H1 (cell line): ENCODE results near the gene GALNT13. TPM values are rescaled to one million over a fixed set of nuclear protein-coding genes. Genes with fewer than 3 reads are reported as not detected.

Source experiments
- CTCF ChIA-PET: fragments of 300-600 bp; sonication (Branson Sonifier 250); formaldehyde crosslinking; loops from one replicate; lab custom pipeline; 2021; ENCODE audit not compliant: partially characterized antibody; lab: Charles Lee
- POLR2A ChIA-PET: fragments of 300-600 bp; sonication (Branson Sonifier 250); formaldehyde crosslinking; loops from one replicate; lab custom pipeline; 2021; ENCODE audit warnings: inconsistent platforms; ENCODE audit not compliant: partially characterized antibody; lab: Charles Lee
- DNase-seq, 2 experiments: peaks; one replicate each; pipeline versions ENCODE4 v3.0.0 to v3.0.0-alpha.2; 2010 to 2022; ENCODE audit warnings: low spot score in 2 of 2, low read depth in 1 of 2, mixed read lengths in 1 of 2
- FAIRE-seq: peaks from 2 replicates; lab custom pipeline; 2011; peaks lifted over from hg19 to GRCh38; lab: Jason Lieb, UNC
- H2AFZ ChIP-seq: 2 replicates; pipeline ENCODE4 v1.8.1; 2012; ENCODE audit warnings: low read length, inconsistent platforms
- H2AK5ac ChIP-seq: 2 replicates; pipeline ENCODE4 v1.6.1; 2013; ENCODE audit warnings: low read depth, low read length
- H2BK120ac ChIP-seq: replicated peaks from 2 replicates; pipeline ENCODE3; 2013; ENCODE audit warnings: low read depth, low read length, inconsistent platforms
- H2BK12ac ChIP-seq: 2 replicates; pipeline ENCODE4 v1.6.1; 2013; ENCODE audit warnings: low read depth, low read length
- H2BK15ac ChIP-seq: 2 replicates; pipeline ENCODE4 v1.6.1; 2013; ENCODE audit warnings: low read length
- H2BK20ac ChIP-seq: 2 replicates; pipeline ENCODE4 v1.6.1; 2013; ENCODE audit warnings: low read length
- H2BK5ac ChIP-seq: 2 replicates; pipeline ENCODE4 v1.6.1; 2013; ENCODE audit warnings: low read depth, low read length
- H3K14ac ChIP-seq: 2 replicates; pipeline ENCODE4 v1.6.1; 2013; ENCODE audit warnings: inconsistent platforms; ENCODE audit not compliant: insufficient read length
- H3K18ac ChIP-seq: 2 replicates; pipeline ENCODE4 v1.6.1; 2013; ENCODE audit warnings: low read length; ENCODE audit errors: extremely low read depth
- H3K23ac ChIP-seq: 2 replicates; pipeline ENCODE4 v1.6.1; 2013; ENCODE audit warnings: inconsistent platforms; ENCODE audit not compliant: insufficient read length
- H3K23me2 ChIP-seq: 2 replicates; pipeline ENCODE4 v1.6.1; 2013; ENCODE audit warnings: low read depth, low read length
- H3K27ac ChIP-seq: 2 replicates; pipeline ENCODE4 v1.6.1; 2011; ENCODE audit warnings: low read depth, low read length, inconsistent platforms
- H3K27me3 ChIP-seq, 4 experiments: replicated peaks in 1 of 4; 1 replicate in 1 of 4; 2 replicates in 3 of 4; pipeline versions ENCODE4 v1.6.1 to v1.8.1; 2011 to 2013; ENCODE audit warnings: low read length in 3 of 4, mild to moderate bottlenecking in 3 of 4, inconsistent platforms in 2 of 4, mixed read lengths in 2 of 4, moderate library complexity in 1 of 4; ENCODE audit not compliant: control insufficient read depth in 3 of 4, insufficient read depth in 3 of 4; ENCODE audit errors: extremely low read depth in 1 of 4
- H3K36me3 ChIP-seq, 4 experiments: 2 replicates each; pipeline versions ENCODE4 v1.6.1 to v1.8.1; 2011 to 2013; ENCODE audit warnings: mild to moderate bottlenecking in 4 of 4, low read length in 3 of 4, moderate library complexity in 2 of 4, control low read depth in 1 of 4, inconsistent platforms in 1 of 4; ENCODE audit not compliant: insufficient read depth in 4 of 4, control insufficient read depth in 2 of 4
- H3K4ac ChIP-seq: replicated peaks from 2 replicates; pipeline ENCODE3; 2013; ENCODE audit warnings: low read length, low read depth, mixed read lengths, inconsistent platforms; ENCODE audit not compliant: insufficient read length
- H3K4me1 ChIP-seq, 4 experiments: replicated peaks in 1 of 4; 1 replicate in 1 of 4; 2 replicates in 3 of 4; pipeline versions ENCODE4 v1.6.1 to v1.8.1; 2011 to 2013; ENCODE audit warnings: low read length in 3 of 4, inconsistent platforms in 2 of 4, mixed read lengths in 1 of 4; ENCODE audit not compliant: insufficient read depth in 4 of 4, control insufficient read depth in 3 of 4
- H3K4me2 ChIP-seq, 2 experiments: 2 replicates each; pipeline versions ENCODE4 v1.6.1 to v1.8.1; 2011 to 2013; ENCODE audit warnings: low read depth in 2 of 2, low read length in 2 of 2, control low read depth in 1 of 2, inconsistent platforms in 1 of 2, mild to moderate bottlenecking in 1 of 2; ENCODE audit not compliant: insufficient read depth in 1 of 2
- H3K4me3 ChIP-seq, 4 experiments: fragments of 200-600, 300-600 bp in 1 of 4; sonication (generic), shearing (Covaris generic), sonication (Bioruptor Twin) in 1 of 4; 2 replicates each; pipeline versions ENCODE4 v1.5.1 to v1.8.1; 2011 to 2016; ENCODE audit warnings: low read length in 4 of 4, low read depth in 3 of 4, control low read depth in 2 of 4, inconsistent platforms in 2 of 4, mild to moderate bottlenecking in 2 of 4, mixed read lengths in 1 of 4, moderate library complexity in 1 of 4; ENCODE audit not compliant: insufficient read depth in 2 of 4; ENCODE audit errors: extremely low read depth in 1 of 4
- H3K56ac ChIP-seq: replicated peaks from 2 replicates; pipeline ENCODE3; 2013; ENCODE audit warnings: low read depth, mild to moderate bottlenecking, mixed read lengths, low read length, inconsistent platforms; ENCODE audit not compliant: insufficient read length
- H3K79me1 ChIP-seq: 2 replicates; pipeline ENCODE4 v1.6.1; 2013; ENCODE audit warnings: low read depth, low read length, control low read depth
- H3K79me2 ChIP-seq, 2 experiments: 2 replicates each; pipeline versions ENCODE4 v1.6.1 to v1.8.1; 2012 to 2013; ENCODE audit warnings: low read length in 2 of 2, mild to moderate bottlenecking in 2 of 2, inconsistent platforms in 1 of 2; ENCODE audit not compliant: insufficient read depth in 2 of 2, control insufficient read depth in 1 of 2
- H3K9ac ChIP-seq, 4 experiments: replicated peaks in 1 of 4; 1 replicate in 1 of 4; 2 replicates in 3 of 4; pipeline versions ENCODE4 v1.6.1 to v1.8.1; 2011 to 2013; ENCODE audit warnings: low read depth in 3 of 4, low read length in 3 of 4, control low read depth in 2 of 4, mild to moderate bottlenecking in 2 of 4, moderate library complexity in 2 of 4, inconsistent platforms in 1 of 4; ENCODE audit errors: extremely low read depth in 1 of 4
- H3K9me3 ChIP-seq, 2 experiments: 2 replicates each; pipeline versions ENCODE4 v1.6.1 to v1.8.1; 2012 to 2013; ENCODE audit warnings: mild to moderate bottlenecking in 2 of 2, moderate library complexity in 2 of 2, control low read depth in 1 of 2, inconsistent platforms in 1 of 2, low read depth in 1 of 2, low read length in 1 of 2, mixed read lengths in 1 of 2; ENCODE audit not compliant: insufficient read depth in 2 of 2
- H4K20me1 ChIP-seq, 2 experiments: replicated peaks in 1 of 2; 2 replicates each; pipeline versions ENCODE3 to v1.8.1; 2011 to 2013; ENCODE audit warnings: inconsistent platforms in 2 of 2, low read length in 2 of 2, mild to moderate bottlenecking in 1 of 2; ENCODE audit not compliant: insufficient read depth in 2 of 2, control insufficient read depth in 1 of 2
- H4K5ac ChIP-seq: 2 replicates; pipeline ENCODE4 v1.6.1; 2013; ENCODE audit warnings: low read length, low read depth, mixed read lengths, inconsistent platforms; ENCODE audit not compliant: insufficient read length
- H4K8ac ChIP-seq: 2 replicates; pipeline ENCODE4 v1.8.0; 2013; ENCODE audit warnings: mild to moderate bottlenecking, moderate library complexity, low read length, inconsistent platforms; ENCODE audit not compliant: insufficient read depth; ENCODE audit errors: extremely low read depth
- H4K91ac ChIP-seq: replicated peaks from 2 replicates; pipeline ENCODE3; 2013; ENCODE audit warnings: low read length, mixed read lengths, inconsistent platforms; ENCODE audit not compliant: insufficient read length
- BCL11A ChIP-seq, 2 experiments: IDR thresholded peaks; one replicate each; pipeline ENCODE4 v1.6.1; 2011; ENCODE audit warnings: low read depth in 2 of 2, low read length in 2 of 2, mild to moderate bottlenecking in 2 of 2
- BRCA1 ChIP-seq: IDR thresholded peaks from 2 replicates; pipeline ENCODE4 v1.6.1; 2012; ENCODE audit warnings: low read depth, low read length, improper control_type of control experiment
- GABPA ChIP-seq: IDR thresholded peaks from 2 replicates; pipeline ENCODE4 v1.6.1; 2011; ENCODE audit warnings: mild to moderate bottlenecking, low read length, moderate library complexity, borderline replicate concordance; ENCODE audit not compliant: insufficient read depth
- GTF2F1 ChIP-seq: IDR thresholded peaks from 2 replicates; pipeline ENCODE4 v1.6.1; 2012; ENCODE audit warnings: low read depth, low read length, improper control_type of control experiment, borderline replicate concordance
- HDAC2 ChIP-seq, 2 experiments: fragments of 300-600 bp in 1 of 2; sonication (generic) in 1 of 2; IDR thresholded peaks; 2 replicates each; pipeline ENCODE4 v1.6.1; 2011 to 2012; ENCODE audit warnings: low read depth in 2 of 2, low read length in 2 of 2, mild to moderate bottlenecking in 2 of 2, moderate library complexity in 2 of 2, borderline replicate concordance in 1 of 2, inconsistent platforms in 1 of 2
- MAX ChIP-seq: IDR thresholded peaks from 2 replicates; pipeline ENCODE4 v1.6.1; 2012; ENCODE audit warnings: inconsistent platforms
- POLR2AphosphoS5 ChIP-seq: IDR thresholded peaks from 2 replicates; pipeline ENCODE4 v1.6.1; 2011; ENCODE audit warnings: low read depth, low read length
- RBBP5 ChIP-seq: IDR thresholded peaks from 2 replicates; pipeline ENCODE4 v1.7.1; 2012; ENCODE audit warnings: low read depth, mild to moderate bottlenecking, inconsistent platforms, low read length, moderate library complexity, borderline replicate concordance
- SP1 ChIP-seq: IDR thresholded peaks from 2 replicates; pipeline ENCODE4 v1.6.1; 2011; ENCODE audit warnings: low read depth, low read length
- SP2 ChIP-seq: IDR thresholded peaks from 2 replicates; pipeline ENCODE4 v1.6.1; 2012; ENCODE audit warnings: mild to moderate bottlenecking, low read length, inconsistent platforms
- SRF ChIP-seq: IDR thresholded peaks from 2 replicates; pipeline ENCODE4 v1.6.1; 2011; ENCODE audit warnings: mild to moderate bottlenecking, low read depth, low read length, moderate library complexity
- USF2 ChIP-seq: IDR thresholded peaks from 2 replicates; pipeline ENCODE4 v1.6.1; 2011; ENCODE audit warnings: low read length, improper control_type of control experiment
- WGBS, 2 experiments: shearing (Covaris generic) in 1 of 2; methylation state at CpG; one replicate each; pipeline versions ENCODE4 v1.1.6 to v1.1.7; 2013 to 2015; ENCODE audit warnings: low lambda C conversion rate in 2 of 2, mixed read lengths in 2 of 2, inconsistent platforms in 1 of 2, low coverage in 1 of 2, missing lambda C conversion rate in 1 of 2; ENCODE audit not compliant: insufficient replicate concordance in 2 of 2, insufficient coverage in 1 of 2, insufficient read length in 1 of 2; ENCODE audit errors: extremely low coverage in 1 of 2, missing lambda C conversion rate in 1 of 2; 5-methylcytosine and 5-hydroxymethylcytosine counted together
- polyA plus RNA-seq, 7 experiments: library from polyadenylated mRNA; depleted of rRNA in 3 of 7; stranded (reverse) in 5 of 7; unstranded in 2 of 7; fragments of >200 nt in 5 of 7; fragments of 200-250 nt in 2 of 7; gene quantifications; 1 replicate in 5 of 7; 2 replicates in 1 of 7; 4 replicates in 1 of 7; pipeline versions ENCODE4 v1.2.1 to v1.2.3, GENCODE V29; 2011 to 2013; ENCODE audit warnings: missing spikeins in 2 of 7, mixed read lengths in 2 of 7
- total RNA-seq: library from RNA; stranded (reverse); fragmentation: NEBNext Ultra II Directional; extraction: Animal tissue kit (Norgen Biotek cat#: 25700); gene quantifications from 2 replicates; pipeline ENCODE4 v1.2.1, GENCODE V29; 2021

GALNT13 gene
- total and polyA plus RNA-seq, 2 of the 8 experiments (the other 6 are each of a cell fraction or from before 2014, with no cell fraction given): 3.2 to 9.6 TPM

- Histone ChIP-seq H3K14ac (no peak overlapping the region), H3K9me3 (no peaks in the 10 kb centered on the region), H3K79me1 (no peaks in the 10 kb centered on the region), H3K4me3 (no peak overlapping the region), H2BK12ac (no peak overlapping the region), H3K4me1 (no peaks in the 10 kb centered on the region), H3K18ac (no peak overlapping the region), H3K27me3 (peaks cover 0 to 5% (median 0%) of the 10 kb centered on the region in 4 experiments; a peak in 3 of 7 replicates), H2BK5ac (no peak overlapping the region), H3K36me3 (no peaks in the 10 kb centered on the region), H4K8ac (no peak overlapping the region), H4K5ac (no peak overlapping the region), H3K4ac (no peak overlapping the region), H3K23me2 (no peaks in the 10 kb centered on the region), H3K56ac (no peak overlapping the region), H3K27ac (no peak overlapping the region), H3K79me2 (no peaks in the 10 kb centered on the region), H3K9ac (no peak overlapping the region), H3K4me2 (no peak overlapping the region), H2AFZ (no peak overlapping the region), H2BK120ac (no peak overlapping the region), H2BK20ac (no peak overlapping the region), H4K91ac (no peak overlapping the region), H4K20me1 (no peaks in the 10 kb centered on the region), H3K23ac (no peak overlapping the region), H2BK15ac (no peak overlapping the region), H2AK5ac (no peak overlapping the region)
- DNase-seq: no peak
- no peak for FAIRE-seq
- 91% methylated on average over 1 of the region's 1 CpG; no CpG with 5 or more reads in 1 of the 2 experiments for WGBS, 2 experiments
- ChIA-PET POLR2A (interaction anchor here (1.1 kb wide), 1 partner anchor 357 kb away, joined by 3 read pairs; no protein-coding TSS in a partner anchor), CTCF (interaction anchor here (0.6 kb wide), 1 partner anchor 1385 kb away, joined by 3 read pairs; no protein-coding TSS in a partner anchor)
- TF ChIP-seq MAX: no peak
- TF ChIP-seq USF2: no peak
- TF ChIP-seq SP2: no peak
- no peak for TF ChIP-seq HDAC2 (IDR thresholded peaks at IDR 0.05; ENCODE audit: borderline replicate concordance in 1 of 2, low read depth in 2 of 2, low read length in 2 of 2)
- no peak for TF ChIP-seq SP1
- TF ChIP-seq RBBP5: no peak
- no peak for TF ChIP-seq POLR2AphosphoS5
- no peak for TF ChIP-seq GTF2F1
- no peak for TF ChIP-seq BCL11A (IDR thresholded peaks at IDR 0.05; ENCODE audit: low read depth in 2 of 2, low read length in 2 of 2)
- no peak for TF ChIP-seq GABPA
- no peak for TF ChIP-seq SRF
- TF ChIP-seq BRCA1: no peak
Measured at GRCh38 chr2:154223726-154224125, 352.0 kb downstream of the GALNT13 start.
